Stimulated activated CD8-positive, alpha-beta memory T cell treated with anti-CD3 and anti-CD28 coated beads, Interleukin-12 subunit alpha, Interleukin-12 subunit beta, amount 100 ng/mL, for 4 hours (primary cell): Measurements from ENCODE around the gene NKX1-2.

ENCODE experiments used
- DNase-seq: peaks from one replicate; pipeline ENCODE4 v3.0.0-alpha.2; 2020; ENCODE audit warnings: low read depth

Gene NKX1-2

GRCh38 chr10:124474514-124475070 is 24.8 kb upstream of the NKX1-2 start:
- no peak for DNase-seq

GRCh38 chr10:124473070-124473469 is 23.2 kb upstream of the NKX1-2 start:
- DNase-seq, result no peak

GRCh38 chr10:124472071-124472470 is 22.2 kb upstream of the NKX1-2 start:
- DNase-seq, result no peak

- no peak for DNase-seq
Observed at GRCh38 chr10:124470544-124471434, 21.0 kb upstream of the NKX1-2 start.

- DNase-seq, result no peak
Observed at GRCh38 chr10:124469956-124470484, 20.2 kb upstream of the NKX1-2 start.

- DNase-seq, result no peak
Observed at GRCh38 chr10:124468624-124469023, 18.8 kb upstream of the NKX1-2 start.

- DNase-seq, result no peak
Observed at GRCh38 chr10:124467165-124467564, 17.3 kb upstream of the NKX1-2 start.

GRCh38 chr10:124465777-124466488 is 16.1 kb upstream of the NKX1-2 start:
- DNase-seq, result no peak

- DNase-seq, result no peak
Observed at GRCh38 chr10:124465003-124465776, 15.4 kb upstream of the NKX1-2 start.

- no peak for DNase-seq
Observed at GRCh38 chr10:124464028-124464965, 14.5 kb upstream of the NKX1-2 start.

- no peak for DNase-seq
Observed at GRCh38 chr10:124462348-124462695, 12.5 kb upstream of the NKX1-2 start.

GRCh38 chr10:124461642-124462347 is 12.0 kb upstream of the NKX1-2 start, which contains the start of gene LHPP:
LHPP (plus strand) TSS chr10:124461823; CDS start chr10:124461863, 40 bp downstream.
- peak; percentile 79 for DNase-seq

- no peak for DNase-seq
Observed at GRCh38 chr10:124460144-124460543, 10.3 kb upstream of the NKX1-2 start.

- DNase-seq, result no peak
Observed at GRCh38 chr10:124459395-124459794, 9.6 kb upstream of the NKX1-2 start.

- DNase-seq, result no peak
Observed at GRCh38 chr10:124458889-124459288, 9.1 kb upstream of the NKX1-2 start.

GRCh38 chr10:124458473-124458872 is 8.6 kb upstream of the NKX1-2 start:
- DNase-seq, result no peak

GRCh38 chr10:124455441-124455840 is 5.6 kb upstream of the NKX1-2 start:
- DNase-seq, result no peak

- no peak for DNase-seq
Observed at GRCh38 chr10:124453960-124454610, 4.2 kb upstream of the NKX1-2 start.

- DNase-seq, result no peak
Observed at GRCh38 chr10:124451276-124451675, 1.4 kb upstream of the NKX1-2 start.

GRCh38 chr10:124450783-124451057 is 885 bp upstream of the NKX1-2 start:
- DNase-seq, result no peak
